WERI-Rb-1 (cell line): ENCODE data around the gene RGS18.
"Not testable (repeated sequence)": the region's sequence is repeated elsewhere in the genome, so short reads cannot be mapped to it uniquely, and the experiment has no call there.

Source experiments
- DNase-seq: peaks from one replicate; pipeline ENCODE4 v3.0.0-alpha.2; 2020
- H3K27ac ChIP-seq: fragments of 250-450 bp; sonication (Bioruptor Pico); 2 replicates; pipeline ENCODE4 v1.5.1; 2020; ENCODE audit warnings: mild to moderate bottlenecking, moderate library complexity
- H3K27me3 ChIP-seq: fragments of 250-450 bp; sonication (Bioruptor Pico); 2 replicates; pipeline ENCODE4 v1.5.1; 2021; ENCODE audit warnings: mild to moderate bottlenecking, low read depth, moderate library complexity; ENCODE audit not compliant: insufficient read depth, severe bottlenecking
- H3K36me3 ChIP-seq: fragments of 250-450 bp; sonication (Bioruptor Pico); 2 replicates; pipeline ENCODE4 v1.5.1; 2020; ENCODE audit warnings: mild to moderate bottlenecking, moderate library complexity
- H3K4me3 ChIP-seq: 2 replicates; pipeline ENCODE4 v1.5.1; 2011; ENCODE audit warnings: low read depth, mild to moderate bottlenecking, control low read depth, low read length
- H3K9me3 ChIP-seq: fragments of 250-450 bp; sonication (Bioruptor Pico); 2 replicates; pipeline ENCODE4 v1.5.1; 2021; ENCODE audit warnings: mild to moderate bottlenecking, moderate library complexity; ENCODE audit not compliant: severe bottlenecking
- TF ChIP-seq, protein P1 (sequence below): IDR thresholded peaks from 2 replicates; pipeline ENCODE4 v1.5.1; 2011; ENCODE audit warnings: low read depth, mild to moderate bottlenecking, control low read depth, inconsistent platforms, low read length

The RGS18 gene

GRCh38 chr1:192224846-192225245, 66.6 kb downstream of the RGS18 start:
- no peak for DNase-seq
- Histone ChIP-seq H3K4me3 (no peak overlapping the region), H3K9me3 (no peaks in the 10 kb centered on the region), H3K27me3 (no peaks in the 10 kb centered on the region), H3K36me3 (no peaks in the 10 kb centered on the region), H3K27ac (no peak overlapping the region)
- TF ChIP-seq, protein P1, sequence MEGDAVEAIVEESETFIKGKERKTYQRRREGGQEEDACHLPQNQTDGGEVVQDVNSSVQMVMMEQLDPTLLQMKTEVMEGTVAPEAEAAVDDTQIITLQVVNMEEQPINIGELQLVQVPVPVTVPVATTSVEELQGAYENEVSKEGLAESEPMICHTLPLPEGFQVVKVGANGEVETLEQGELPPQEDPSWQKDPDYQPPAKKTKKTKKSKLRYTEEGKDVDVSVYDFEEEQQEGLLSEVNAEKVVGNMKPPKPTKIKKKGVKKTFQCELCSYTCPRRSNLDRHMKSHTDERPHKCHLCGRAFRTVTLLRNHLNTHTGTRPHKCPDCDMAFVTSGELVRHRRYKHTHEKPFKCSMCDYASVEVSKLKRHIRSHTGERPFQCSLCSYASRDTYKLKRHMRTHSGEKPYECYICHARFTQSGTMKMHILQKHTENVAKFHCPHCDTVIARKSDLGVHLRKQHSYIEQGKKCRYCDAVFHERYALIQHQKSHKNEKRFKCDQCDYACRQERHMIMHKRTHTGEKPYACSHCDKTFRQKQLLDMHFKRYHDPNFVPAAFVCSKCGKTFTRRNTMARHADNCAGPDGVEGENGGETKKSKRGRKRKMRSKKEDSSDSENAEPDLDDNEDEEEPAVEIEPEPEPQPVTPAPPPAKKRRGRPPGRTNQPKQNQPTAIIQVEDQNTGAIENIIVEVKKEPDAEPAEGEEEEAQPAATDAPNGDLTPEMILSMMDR, result no peak

- Histone ChIP-seq H3K27me3 (no peaks in the 10 kb centered on the region), H3K36me3 (no peaks in the 10 kb centered on the region), H3K27ac (no peak overlapping the region), H3K4me3 (no peak overlapping the region), H3K9me3 (no peaks in the 10 kb centered on the region)
- no peak for DNase-seq
- TF ChIP-seq, protein P1, result no peak
Measured at GRCh38 chr1:192225266-192225665, 67.0 kb downstream of the RGS18 start.

DNA sequence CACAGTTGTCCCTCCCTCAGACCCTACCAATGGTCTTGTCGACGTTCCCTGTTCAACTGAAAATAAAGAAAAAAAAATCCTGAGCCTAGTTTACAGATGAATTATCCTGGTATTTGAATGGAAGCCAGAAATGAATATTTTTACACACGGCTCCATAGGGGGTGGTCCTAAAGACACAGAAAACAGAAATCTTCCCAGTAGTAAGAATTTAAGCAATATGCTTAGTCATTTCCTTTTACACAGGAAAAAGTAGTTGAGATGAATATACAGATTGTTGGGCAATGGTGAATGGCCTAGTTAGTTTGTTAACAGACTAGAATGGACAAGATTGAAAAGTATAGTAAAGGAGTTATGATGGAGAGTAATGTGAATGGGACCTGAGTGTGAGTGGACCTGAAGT, 67.4 kb downstream of the RGS18 start:
- Histone ChIP-seq H3K4me3 (no peak overlapping the region), H3K27me3 (no peaks in the 10 kb centered on the region), H3K9me3 (no peaks in the 10 kb centered on the region), H3K27ac (no peak overlapping the region), H3K36me3 (no peaks in the 10 kb centered on the region)
- TF ChIP-seq, protein P1, result no peak
- no peak for DNase-seq

GRCh38 chr1:192227330-192227729, 69.1 kb downstream of the RGS18 start:
- H3K36me3 ChIP-seq, result no peaks in the 10 kb centered on the region
- no peak for DNase-seq
- TF ChIP-seq, protein P1, result no peak
- H3K27me3 ChIP-seq, result no peaks in the 10 kb centered on the region
- H3K27ac ChIP-seq, result no peak overlapping the region
- no peaks in the 10 kb centered on the region for H3K9me3 ChIP-seq
- H3K4me3 ChIP-seq, result no peak overlapping the region

- not testable (repeated sequence) for H3K27me3 ChIP-seq, H3K4me3 ChIP-seq, H3K36me3 ChIP-seq, H3K27ac ChIP-seq, DNase-seq, H3K9me3 ChIP-seq
Measured at GRCh38 chr1:192227980-192228379, 69.7 kb downstream of the RGS18 start.

GRCh38 chr1:192232817-192233417, 74.7 kb downstream of the RGS18 start:
- no peak overlapping the region for H3K27ac ChIP-seq
- DNase-seq, result no peak

More at GRCh38 chr1:192232817-192233417, 74.7 kb downstream of the RGS18 start:
- no peaks in the 10 kb centered on the region for H3K9me3 ChIP-seq
- no peaks in the 10 kb centered on the region for H3K36me3 ChIP-seq
- TF ChIP-seq, protein P1, result no peak
- H3K4me3 ChIP-seq, result no peak overlapping the region
- no peaks in the 10 kb centered on the region for H3K27me3 ChIP-seq
